HG03060 (cell line): ENCODE data around the gene ZG16.
"Not testable (repeated sequence)": the region's sequence is repeated elsewhere in the genome, so short reads cannot be mapped to it uniquely, and the experiment has no call there.

ENCODE experiments used
- ATAC-seq: cut with Tn5 transposase; IDR thresholded peaks from one replicate; pipeline ENCODE4 v1.9.1; 2021; ENCODE audit warnings: low read depth, moderate number of reproducible peaks; ENCODE audit not compliant: unreplicated experiment

ZG16 gene

DNA sequence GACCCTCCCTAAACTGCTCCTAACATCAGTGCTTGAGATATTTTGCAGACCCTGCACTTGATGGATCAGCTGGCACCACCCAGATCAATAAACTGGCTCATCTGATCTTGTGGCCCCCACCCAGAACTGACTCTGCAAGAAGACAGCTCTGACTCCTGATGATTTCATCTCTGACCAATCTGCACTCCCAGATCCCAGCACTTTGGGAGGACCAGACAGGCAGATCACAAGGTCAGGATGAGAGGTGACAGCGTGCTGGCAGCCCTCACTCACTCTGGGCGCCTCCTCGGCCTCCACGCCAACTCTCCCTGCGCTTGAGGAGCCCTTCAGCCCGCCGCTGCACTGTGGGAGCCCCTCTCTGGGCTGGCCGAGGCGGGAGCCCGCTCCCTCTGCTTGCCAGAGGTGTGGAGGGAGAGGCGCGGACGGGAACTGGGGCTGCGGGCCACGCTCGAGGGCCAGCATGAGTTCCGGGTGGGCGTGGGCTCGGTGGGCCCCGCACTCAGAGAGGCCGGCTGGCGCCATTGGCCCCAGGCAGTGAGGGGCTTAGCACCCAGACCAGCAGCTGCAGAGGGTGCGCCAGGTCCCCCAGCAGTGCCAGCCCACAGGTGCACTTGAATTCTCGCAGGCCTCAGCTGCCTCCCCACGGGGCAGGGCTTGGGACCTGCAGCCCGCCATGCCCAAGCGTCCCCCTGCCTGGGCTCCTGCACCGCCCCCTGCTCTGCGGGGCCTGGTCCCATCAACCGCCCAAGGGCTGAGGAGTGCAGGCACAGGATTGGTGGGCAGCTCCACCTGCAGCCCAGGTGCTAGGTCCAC is 29.9 kb upstream of the ZG16 start:
- ATAC-seq: no peak

DNA sequence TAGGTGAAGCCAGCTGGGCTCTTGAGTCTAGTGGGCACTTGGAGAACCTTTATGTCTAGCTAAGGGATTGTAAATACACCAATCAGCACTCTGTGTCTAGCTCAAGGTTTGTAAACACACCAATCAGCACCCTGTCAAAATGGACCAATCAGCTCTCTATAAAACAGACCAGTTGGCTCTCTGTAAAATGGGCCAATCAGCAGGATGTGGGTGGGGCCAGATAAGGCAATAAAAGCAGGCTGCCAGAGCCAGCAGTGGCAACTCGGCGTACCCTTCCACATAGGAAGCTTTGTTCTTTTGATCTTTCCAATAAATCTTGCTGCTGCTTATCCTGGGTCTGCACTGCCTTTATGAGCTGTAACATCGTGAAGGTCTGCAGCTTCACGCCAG is 29.3 kb upstream of the ZG16 start:
- ATAC-seq: not testable (repeated sequence)

DNA sequence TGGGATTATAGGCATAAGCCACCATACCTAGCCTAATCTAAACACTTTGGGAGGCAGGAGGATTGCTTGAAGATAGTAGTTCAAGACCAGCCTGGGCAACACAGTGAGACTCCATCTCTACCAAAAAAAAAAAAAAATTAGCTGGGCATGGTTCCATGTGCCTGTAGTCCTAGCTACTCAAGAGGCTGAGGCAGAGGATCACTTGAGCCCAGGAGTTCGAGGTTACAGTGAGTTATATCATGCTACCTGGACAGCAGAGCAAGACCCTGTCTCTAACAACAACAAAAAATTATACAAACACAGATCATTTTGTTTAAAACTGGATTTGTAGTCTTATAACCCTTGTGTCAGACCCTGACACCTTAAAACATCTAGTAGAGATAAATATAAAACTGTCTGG is 24.5 kb upstream of the ZG16 start:
- no peak for ATAC-seq

DNA sequence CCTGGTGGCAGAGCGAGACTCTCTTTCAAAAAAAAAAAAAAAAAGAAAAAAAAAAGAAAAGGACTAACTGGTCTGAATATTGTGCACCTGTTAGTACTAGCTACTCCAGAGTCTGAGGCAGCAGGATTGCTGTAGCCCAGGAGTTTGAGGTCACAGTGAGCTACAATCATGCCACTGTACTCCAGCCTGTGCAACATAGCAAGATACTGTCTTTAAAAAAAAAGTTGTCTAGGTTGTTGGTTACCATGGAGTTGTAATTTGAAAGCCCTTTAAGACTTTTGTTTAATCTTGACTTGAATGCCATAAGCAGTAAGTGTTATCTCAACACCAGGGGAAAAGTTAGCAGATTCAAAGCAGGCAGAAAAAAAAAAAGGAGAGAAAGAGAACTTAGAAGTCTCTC is 21.4 kb upstream of the ZG16 start:
- ATAC-seq: no peak

DNA sequence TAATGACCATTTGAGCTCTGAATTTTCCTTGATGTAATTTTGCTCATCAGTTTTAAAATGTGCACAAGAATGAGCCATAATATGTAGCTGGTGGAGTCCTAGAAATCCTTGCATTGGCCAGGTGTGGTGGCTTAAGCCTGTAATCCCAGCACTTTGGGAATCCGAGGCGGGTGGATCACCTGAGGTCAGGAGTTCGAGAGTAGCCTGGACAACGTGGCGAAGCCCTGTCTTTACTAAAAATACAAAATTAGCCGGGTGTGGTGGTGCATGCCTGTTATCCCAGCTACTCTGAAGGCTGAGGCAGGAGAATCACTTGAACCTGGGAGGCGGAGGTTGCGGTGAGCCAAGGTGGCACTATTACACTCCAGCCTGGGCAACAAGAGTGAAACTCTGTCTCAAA is 21.0 kb upstream of the ZG16 start:
- not testable (repeated sequence) for ATAC-seq

DNA sequence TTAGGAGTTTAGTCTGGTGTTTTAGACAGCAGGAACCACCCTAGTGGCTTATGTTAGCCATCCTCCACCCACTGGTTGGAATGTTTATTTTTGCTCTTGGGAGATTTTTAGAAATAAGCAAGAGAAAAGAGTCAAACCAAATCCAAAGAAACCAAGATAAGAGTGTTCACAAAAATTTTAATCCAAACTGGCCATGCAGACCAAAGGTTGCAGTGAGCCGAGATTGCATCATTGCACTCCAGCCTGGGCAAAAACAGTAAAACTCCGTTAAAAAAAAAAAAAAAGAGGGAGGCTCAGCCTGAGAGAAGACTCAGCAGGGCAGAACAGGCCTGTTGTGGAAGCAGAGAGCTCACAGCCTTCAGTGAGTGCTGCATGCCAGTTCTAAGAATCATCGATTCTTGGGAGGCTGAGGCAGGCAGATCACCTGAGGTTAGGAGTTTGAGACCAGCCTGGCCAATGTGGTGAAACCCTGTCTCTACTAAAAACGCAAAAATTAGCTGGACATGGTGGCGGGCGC is 20.0 kb upstream of the ZG16 start:
- ATAC-seq: no peak

DNA sequence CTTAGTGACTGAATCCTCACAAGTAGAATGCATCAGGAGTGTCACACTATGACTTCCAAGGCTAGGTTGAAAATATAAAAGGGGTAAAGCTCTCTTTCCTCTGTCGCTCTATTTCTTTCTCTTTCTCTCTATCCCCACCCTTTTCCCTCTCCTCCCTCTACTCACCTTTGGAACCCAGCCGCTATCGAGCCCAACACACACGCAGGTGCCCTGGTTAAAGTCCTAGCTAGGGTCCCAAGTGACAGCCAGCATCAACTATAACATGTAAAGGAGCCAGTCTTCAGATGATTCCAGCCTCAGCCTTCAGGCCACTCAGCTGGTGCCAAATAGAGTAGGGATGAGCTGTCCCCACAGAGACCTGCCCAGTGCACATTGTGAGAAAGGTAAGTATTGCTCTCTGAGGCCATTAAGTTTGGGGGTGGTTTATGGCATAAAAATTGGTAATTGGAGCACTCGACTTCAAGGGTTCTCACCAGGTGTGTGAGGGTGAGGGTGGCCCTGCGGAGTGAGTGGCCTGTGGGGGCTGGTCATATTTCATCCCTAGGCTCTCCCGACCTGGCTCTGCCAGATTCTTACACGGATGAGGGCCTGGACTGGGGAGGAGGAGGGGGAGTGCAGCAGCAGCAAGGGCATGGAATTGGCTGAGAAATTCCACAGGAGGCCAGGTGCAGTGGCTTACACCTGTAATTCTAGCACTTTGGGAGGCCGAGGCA is 17.3 kb upstream of the ZG16 start:
- no peak for ATAC-seq

DNA sequence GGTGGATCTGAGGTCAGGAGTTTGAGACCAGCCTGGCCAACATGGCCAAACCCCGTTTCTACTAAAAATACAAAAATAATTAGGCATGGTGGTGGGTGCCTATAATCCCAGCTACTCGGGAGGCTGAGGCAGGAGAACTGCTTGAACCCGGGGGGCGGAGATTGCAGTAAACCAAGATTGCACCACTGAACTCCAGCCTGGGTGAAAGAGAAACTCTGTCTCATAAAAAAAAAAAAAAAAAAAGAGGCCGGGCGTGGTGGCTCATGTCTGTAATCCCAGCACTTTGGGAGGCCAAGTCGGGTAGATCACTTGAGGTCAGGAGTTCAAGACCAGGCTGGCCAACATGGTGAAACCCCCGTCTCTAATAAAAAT is 16.8 kb upstream of the ZG16 start:
- not testable (repeated sequence) for ATAC-seq

DNA sequence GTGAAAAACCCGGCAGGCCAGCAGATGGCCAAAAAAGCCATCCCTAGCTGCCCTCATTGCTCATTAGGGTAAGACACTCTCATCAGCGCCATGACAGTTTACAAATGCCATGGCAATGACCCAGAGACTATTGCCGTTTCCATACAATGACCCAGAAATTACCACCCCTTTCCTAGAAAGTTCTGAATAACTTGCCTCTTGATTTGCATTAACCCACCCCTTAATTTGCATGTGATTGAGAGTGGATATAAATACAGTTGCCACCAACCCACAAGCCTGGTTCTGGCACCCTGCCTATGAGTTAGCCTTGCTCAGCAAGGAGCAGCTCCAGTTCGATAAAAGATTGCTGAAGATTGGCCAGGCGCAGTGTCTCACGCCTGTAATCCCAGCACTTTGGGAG is 16.2 kb upstream of the ZG16 start:
- no peak for ATAC-seq

DNA sequence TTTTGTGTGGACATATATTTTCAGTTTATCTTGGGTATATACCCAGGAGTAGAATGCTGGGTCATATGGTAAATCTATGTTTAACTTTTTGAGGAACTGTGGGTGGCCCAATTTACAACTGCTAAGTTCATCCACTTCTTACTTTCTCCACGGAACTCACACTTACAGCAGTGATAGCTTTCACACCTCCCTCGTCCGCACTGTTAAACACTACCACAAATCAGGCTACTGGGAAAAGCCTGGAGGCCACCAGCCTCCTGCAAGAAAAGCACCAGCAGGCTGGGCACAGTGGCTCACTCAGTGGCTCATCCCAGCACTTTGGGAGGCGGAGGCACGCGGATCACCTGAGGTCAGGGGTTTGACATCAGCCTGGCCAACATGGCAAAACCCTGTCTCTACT is 14.7 kb upstream of the ZG16 start:
- no peak for ATAC-seq

DNA sequence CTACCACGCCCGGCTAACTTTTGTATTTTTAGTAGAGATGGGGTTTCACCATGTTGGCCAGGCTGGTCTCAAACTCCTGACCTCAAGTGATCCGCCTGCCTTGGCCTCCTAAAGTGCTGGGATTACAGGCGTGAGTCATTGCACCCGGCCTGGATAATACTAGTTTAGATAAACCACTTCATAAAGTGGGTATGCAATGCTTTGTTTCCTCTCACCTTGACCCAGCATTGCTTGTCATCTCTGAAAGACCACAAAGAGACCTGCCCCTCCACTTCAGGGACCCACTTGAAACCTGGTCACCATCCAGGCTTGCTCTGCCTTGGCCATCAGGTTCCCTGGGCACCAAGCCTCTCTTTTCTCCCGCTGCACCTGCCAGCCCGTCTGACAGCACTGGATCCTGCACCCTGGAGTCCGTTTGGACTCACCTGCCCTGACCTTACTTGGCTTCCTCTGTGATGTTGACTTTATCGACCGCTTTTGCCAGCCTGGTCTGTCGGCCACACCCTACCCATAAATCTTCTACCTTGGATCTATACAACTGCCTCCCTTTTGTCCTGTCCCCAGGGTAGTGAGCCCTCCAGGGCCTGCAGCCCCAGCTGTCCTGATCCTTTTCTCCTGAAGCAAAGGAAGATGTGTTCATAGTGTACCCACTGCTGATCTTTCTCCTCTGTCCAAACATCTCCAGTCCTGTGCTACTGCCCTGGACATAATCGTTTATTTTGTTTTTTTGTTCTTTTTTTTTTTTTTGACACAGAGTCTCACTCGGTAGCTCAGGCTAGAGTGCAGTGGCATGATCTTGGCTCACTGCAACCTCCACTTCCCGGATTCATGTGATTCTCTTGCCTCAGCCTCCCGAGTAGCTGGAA is 12.7 kb upstream of the ZG16 start:
- no peak for ATAC-seq

DNA sequence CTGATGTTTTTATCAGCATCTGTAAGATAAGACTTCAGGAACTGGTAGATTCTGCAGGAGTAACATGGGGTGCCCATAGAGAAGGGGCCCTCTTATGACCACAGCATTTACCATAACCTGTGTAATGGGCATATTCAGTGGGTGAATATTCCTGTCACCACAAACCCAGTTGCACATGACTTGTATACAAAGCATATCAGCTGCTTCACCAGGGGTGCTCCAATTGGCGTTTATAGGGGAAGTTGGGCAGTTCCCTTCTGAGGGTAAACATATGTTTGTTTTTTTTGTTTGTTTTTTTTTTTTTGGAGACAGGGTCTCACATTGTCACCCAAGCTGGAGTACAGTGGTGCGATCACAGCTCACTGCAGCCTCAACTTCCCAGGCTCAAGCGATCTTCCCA is 11.5 kb upstream of the ZG16 start:
- no peak for ATAC-seq

DNA sequence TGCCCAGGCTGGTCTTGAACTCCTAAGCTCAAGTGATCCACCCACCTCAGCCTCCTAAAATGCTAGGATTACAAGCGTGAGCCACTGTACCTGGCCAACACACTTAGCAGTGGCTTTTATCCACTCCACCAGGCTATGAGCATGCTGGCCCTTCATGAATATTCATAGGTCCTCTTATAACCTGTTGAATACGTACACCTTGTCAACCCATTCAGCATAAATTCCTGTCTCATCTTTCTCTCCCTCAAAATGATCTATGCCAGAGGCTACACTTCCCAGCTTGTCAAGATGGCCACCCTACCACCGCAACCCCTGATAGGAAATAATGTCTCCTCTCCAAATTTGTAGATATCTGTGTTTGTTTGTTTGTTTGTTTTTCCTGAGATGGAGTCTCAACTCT is 11.0 kb upstream of the ZG16 start:
- no peak for ATAC-seq

DNA sequence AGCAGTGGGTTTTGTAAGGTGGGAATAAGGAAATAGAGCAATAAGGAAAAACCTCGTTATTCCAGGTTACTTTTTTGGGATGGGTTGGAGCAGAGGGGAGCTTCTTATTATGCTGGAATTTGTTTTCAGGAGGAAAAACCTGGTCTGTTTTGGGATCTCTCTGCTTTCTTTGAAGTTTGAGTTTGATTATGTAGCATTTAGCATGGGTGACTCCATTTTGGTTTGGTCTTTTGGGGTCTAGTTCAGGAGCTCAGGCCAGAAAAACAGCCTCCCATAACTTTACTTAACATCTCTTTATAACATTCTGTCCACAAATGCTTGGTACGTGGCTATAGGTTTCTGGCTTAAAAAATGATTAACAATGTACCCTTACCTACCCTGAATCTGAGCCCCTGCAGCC is 8.5 kb upstream of the ZG16 start:
- ATAC-seq: no peak

DNA sequence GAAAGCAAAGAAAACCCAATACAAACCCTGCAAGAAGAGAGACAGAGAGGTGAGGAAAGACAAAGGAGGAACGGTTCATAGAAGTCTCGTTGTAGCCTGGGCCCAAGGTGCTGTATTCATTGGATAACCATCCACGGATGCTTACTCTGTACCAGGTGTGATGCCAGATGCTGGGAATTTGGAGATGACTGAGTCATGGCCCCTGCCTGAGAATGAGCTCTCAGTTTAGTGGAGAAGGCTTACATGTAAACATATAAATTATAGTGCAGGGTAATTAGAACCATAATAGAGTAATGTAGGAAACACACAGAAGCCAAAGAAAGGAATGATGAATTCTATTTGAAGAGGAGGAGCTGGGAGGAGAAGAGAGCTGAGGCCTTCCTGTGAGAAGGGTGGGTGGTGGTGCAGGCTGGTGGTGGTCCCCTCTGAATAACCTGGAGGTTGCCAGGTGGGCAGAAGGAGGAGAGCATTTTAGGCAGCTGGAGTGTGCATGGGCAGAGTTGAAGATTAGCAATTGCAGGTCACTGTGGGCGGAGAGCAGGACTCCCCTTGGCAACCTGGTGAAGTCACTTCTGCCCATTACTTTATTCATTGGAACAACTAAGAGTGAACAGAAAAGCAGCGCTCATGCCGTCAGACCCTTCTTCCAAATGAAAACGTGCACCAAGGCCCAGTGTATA is 7.7 kb upstream of the ZG16 start:
- no peak for ATAC-seq

DNA sequence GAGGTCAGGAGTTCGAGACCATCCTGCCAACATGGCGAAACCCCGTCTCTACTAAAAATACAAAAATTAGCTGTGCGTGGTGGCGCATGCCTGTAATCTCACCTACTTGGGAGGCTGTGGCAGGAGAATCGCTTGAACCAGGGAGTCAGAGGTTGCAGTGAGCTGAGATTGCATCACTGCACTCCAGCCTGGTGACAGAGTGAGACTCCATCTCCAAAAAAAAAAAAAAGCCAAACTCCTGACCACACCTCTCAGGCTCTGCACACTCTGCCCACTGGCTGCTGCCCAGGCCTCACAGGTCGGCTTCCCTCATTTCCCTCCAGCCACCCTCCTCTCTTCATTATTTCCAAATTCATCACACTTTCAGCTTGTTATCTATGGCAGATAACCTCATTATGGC is 5.7 kb upstream of the ZG16 start:
- ATAC-seq: not testable (repeated sequence)

DNA sequence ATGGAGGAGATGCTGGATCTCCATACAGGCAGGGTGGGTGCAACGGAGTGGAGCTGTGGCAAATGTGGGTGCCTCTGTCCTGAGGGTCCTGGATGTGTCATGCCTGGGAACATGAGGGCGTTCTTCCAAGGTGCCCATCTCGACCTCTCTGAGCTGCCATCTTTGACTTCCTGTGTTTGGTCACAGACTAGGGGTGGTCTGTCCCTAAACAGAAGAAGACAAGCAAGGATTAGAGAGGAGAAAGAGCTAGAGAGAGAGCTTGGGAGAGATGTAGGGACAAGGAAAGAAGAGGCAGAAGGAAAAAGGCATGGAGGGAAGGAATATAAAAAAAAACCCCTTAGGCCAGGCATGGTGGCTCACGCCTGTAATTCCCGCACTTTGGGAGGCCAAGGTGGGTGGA is 3.3 kb upstream of the ZG16 start:
- no peak for ATAC-seq

DNA sequence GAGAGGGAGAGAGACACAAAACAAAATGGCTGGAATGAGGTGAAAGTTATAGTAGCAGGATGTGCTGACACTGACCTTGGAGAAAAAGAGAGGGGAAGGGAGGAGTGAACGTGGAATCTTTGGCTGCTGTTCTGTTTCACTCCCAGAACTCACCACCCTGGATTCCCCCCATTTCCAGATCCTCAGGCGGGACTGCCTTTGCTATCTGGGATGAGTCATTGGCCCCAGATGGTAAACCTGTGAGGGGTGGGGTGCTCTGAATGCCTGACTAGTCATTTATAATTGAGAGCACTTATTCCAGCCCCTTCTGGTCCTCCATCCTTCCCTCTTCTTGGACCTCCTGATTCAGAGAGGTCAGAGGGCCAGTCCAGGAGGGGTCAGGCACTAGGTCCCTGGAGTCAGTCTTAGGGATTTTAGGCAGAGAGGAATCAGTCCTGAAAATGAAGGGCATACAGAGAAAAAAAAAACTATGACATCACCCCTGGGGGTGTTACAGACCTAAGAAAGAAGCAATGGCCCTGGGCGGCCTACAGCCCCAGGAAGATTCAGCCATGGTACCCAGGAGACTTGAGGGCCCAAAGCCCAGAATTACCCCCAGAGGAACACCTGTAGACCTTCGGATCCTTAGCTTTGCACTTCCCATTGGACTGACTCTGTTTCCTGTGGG is 2.2 kb upstream of the ZG16 start:
- no peak for ATAC-seq

DNA sequence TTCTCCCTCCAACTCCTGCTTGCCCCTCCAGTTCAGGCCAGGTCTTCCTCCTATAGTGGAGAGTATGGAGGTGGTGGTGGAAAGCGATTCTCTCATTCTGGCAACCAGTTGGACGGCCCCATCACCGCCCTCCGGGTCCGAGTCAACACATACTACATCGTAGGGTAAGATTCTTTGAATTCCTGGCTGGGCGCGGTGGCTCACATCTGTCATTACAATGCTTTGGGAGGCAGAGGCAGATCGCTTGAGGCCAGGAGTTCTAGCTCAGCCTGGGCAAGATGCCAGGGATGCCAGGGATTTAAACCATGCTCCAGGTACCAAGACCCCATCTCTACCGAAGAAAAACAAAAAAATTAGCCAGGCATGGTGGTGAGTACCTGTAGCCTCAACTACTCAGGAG is 1.4 kb downstream of the ZG16 start:
- no peak for ATAC-seq
